GM23248 (cell line): ENCODE results near the gene ZC3HAV1.

Experiments used
- EZH2 ChIP-seq: fragments of 200-600 bp; sonication (generic); IDR thresholded peaks from 2 replicates; pipeline ENCODE4 v1.6.1; 2018; ENCODE audit warnings: antibody characterized with exemption, mild to moderate bottlenecking; ENCODE audit not compliant: insufficient read depth, poor library complexity, severe bottlenecking
- EZH2phosphoT487 ChIP-seq: fragments of 200-600 bp; sonication (generic); IDR thresholded peaks from 2 replicates; pipeline ENCODE4 v1.6.1; 2018; ENCODE audit warnings: antibody characterized with exemption, moderate library complexity, mild to moderate bottlenecking, low read depth; ENCODE audit not compliant: insufficient read depth

GRCh38 chr7:139051655-139052054 lies 57.9 kb downstream of the ZC3HAV1 start:
- TF ChIP-seq EZH2 (no peak), EZH2phosphoT487 (no peak)
